Tibial nerve (tissue), 4 donors: ENCODE data around the gene STAC. TPM values are rescaled to one million over a fixed set of nuclear protein-coding genes. Genes with fewer than 3 reads are reported as not detected.

ENCODE experiments used
- DNase-seq, 2 donors: peaks; one replicate each; pipeline ENCODE4 v3.0.0-alpha.2; 2019; ENCODE audit warnings: low spot score in 2 of 2
- H3K27ac ChIP-seq, 4 donors: fragments of 200-600 bp; sonication (generic) in 3 of 4; one replicate each; pipeline ENCODE4 v1.5.1; 2017 to 2019; ENCODE audit warnings: mild to moderate bottlenecking in 1 of 4
- H3K27me3 ChIP-seq, 2 donors: fragments of 200-600 bp; sonication (generic) in 1 of 2; one replicate each; pipeline versions ENCODE4 v1.5.1 to v1.6.0; 2017 to 2019
- H3K36me3 ChIP-seq, 3 donors: fragments of 200-600 bp; sonication (generic); one replicate each; pipeline ENCODE4 v1.5.1; 2018 to 2019
- H3K4me1 ChIP-seq, 4 donors: fragments of 200-600 bp; sonication (generic) in 3 of 4; one replicate each; pipeline ENCODE4 v1.5.1; 2017 to 2019
- H3K4me3 ChIP-seq, 4 donors: fragments of 200-600 bp; sonication (generic) in 3 of 4; one replicate each; pipeline ENCODE4 v1.5.1; 2017 to 2019; ENCODE audit warnings: mild to moderate bottlenecking in 1 of 4, moderate library complexity in 1 of 4
- H3K9me3 ChIP-seq, 4 donors: fragments of 200-600 bp; sonication (generic) in 3 of 4; one replicate each; pipeline ENCODE4 v1.5.1; 2017 to 2019
- EP300 ChIP-seq, 2 donors: sonication (generic); formaldehyde crosslinking; IDR thresholded peaks; one replicate each; pipeline ENCODE4 v1.6.1; 2017; ENCODE audit warnings: antibody characterized with exemption in 2 of 2, mild to moderate bottlenecking in 1 of 2
- POLR2A ChIP-seq, 2 donors: fragments of 450-650 bp; IDR thresholded peaks; one replicate each; pipeline ENCODE4 v1.6.1; 2017; ENCODE audit warnings: antibody characterized with exemption in 2 of 2, mild to moderate bottlenecking in 2 of 2, moderate library complexity in 2 of 2
- WGBS, 2 donors: methylation state at CpG; one replicate each; pipeline ENCODE4 v1.1.5; 2018; 5-methylcytosine and 5-hydroxymethylcytosine counted together
- total RNA-seq, 4 donors: library from RNA; depleted of rRNA; stranded (reverse); fragments of >200 nt; gene quantifications; one replicate each; pipeline ENCODE4 v1.1.0, GENCODE V29; 2016
- TF ChIP-seq, protein P1 (sequence below), 5 experiments: fragments of 200-600 bp in 3 of 5; fragments of 450-650 bp in 2 of 5; sonication (generic) in 3 of 5; IDR thresholded peaks; one replicate each; pipeline ENCODE4 v1.5.1; 2016 to 2019; ENCODE audit warnings: antibody characterized with exemption in 5 of 5, mild to moderate bottlenecking in 3 of 5, moderate library complexity in 2 of 5

Gene STAC
- total RNA-seq, 4 donors from 2014 or later, result 2.4 to 4.2 (median 3.7) TPM

DNA sequence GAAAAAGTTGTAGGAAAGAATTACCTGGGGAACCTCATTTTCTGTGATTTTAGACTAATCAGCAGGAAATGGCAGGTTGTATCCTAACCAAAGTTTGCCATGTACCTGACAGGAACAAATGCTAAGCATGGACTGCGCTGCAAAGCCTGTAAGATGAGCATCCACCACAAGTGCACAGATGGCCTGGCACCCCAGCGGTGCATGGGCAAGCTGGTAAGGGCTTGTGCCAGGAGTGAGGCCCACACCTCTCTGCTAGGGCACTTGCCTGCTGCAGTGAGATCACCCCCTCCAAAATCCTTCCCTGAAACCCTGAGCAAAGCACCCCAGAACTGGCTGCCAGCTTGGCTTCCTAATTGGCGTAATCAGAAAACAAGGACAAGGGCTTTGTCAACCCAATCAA is 102.6 kb downstream of the STAC start:
- Histone ChIP-seq H3K27me3 (no peaks in the 10 kb centered on the region), H3K36me3 (no peaks in the 10 kb centered on the region), H3K4me3 (no peak overlapping the region), H3K9me3 (no peaks in the 10 kb centered on the region), H3K27ac (no peak overlapping the region), H3K4me1 (no peaks in the 10 kb centered on the region)
- no peak for DNase-seq
- 93 to 94% methylated on average over 3 of the region's 3 CpGs for WGBS, 2 donors
- TF ChIP-seq EP300 (IDR thresholded peaks at IDR 0.05) (no peak), POLR2A (IDR thresholded peaks at IDR 0.05) (no peak)
- TF ChIP-seq, protein P1, sequence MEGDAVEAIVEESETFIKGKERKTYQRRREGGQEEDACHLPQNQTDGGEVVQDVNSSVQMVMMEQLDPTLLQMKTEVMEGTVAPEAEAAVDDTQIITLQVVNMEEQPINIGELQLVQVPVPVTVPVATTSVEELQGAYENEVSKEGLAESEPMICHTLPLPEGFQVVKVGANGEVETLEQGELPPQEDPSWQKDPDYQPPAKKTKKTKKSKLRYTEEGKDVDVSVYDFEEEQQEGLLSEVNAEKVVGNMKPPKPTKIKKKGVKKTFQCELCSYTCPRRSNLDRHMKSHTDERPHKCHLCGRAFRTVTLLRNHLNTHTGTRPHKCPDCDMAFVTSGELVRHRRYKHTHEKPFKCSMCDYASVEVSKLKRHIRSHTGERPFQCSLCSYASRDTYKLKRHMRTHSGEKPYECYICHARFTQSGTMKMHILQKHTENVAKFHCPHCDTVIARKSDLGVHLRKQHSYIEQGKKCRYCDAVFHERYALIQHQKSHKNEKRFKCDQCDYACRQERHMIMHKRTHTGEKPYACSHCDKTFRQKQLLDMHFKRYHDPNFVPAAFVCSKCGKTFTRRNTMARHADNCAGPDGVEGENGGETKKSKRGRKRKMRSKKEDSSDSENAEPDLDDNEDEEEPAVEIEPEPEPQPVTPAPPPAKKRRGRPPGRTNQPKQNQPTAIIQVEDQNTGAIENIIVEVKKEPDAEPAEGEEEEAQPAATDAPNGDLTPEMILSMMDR (IDR thresholded peaks at IDR 0.05), result no peak

DNA sequence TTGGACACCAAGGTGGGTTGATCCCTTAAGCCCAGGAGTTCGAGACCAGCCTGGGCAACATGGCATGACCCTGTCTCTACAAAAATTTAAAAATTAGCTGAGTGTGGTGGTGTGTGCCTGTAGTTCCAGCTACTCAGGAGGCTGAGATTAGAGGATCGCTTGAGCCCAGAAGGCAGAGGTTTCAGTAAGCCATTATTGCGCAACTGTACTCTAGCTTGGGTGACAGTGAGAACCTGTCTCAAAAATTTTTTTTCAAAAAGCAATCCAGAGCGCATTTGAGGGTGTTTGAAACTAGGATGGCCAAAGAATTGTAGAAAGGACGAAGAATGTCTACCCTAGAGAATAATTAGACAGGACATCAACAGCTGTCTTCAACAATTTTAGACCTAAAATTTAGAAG is 103.4 kb downstream of the STAC start:
- H3K36me3 ChIP-seq, result no peaks in the 10 kb centered on the region
- 85 to 96% methylated on average over 5 of the region's 5 CpGs for WGBS, 2 donors
- TF ChIP-seq POLR2A (IDR thresholded peaks at IDR 0.05) (no peak), EP300 (IDR thresholded peaks at IDR 0.05) (no peak)
- TF ChIP-seq, protein P1 (IDR thresholded peaks at IDR 0.05), result no peak

DNA sequence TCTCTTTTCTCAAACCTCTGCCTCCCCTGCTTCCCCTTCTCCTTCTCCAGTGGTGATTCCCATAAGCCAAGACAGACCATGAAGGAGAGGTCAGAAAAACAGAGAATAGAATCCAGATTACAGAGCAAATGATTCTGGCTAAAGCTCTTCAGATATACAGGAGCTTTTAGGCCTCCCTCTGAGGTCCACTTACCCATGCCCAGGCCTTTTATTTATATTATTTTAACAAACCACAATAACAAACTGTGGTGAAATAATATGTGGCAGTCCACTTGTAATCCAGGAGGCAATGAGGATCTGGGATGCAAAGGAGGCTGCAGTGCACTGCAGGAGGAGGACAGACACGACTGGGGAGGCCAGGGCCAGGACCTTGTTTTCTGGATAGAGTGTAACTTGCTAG is 104.1 kb downstream of the STAC start:
- no peaks in the 10 kb centered on the region for H3K27me3 ChIP-seq
- WGBS, 2 donors, result 71 to 80% methylated on average over 1 of the region's 1 CpG
- H3K36me3 ChIP-seq, result no peaks in the 10 kb centered on the region
- no peaks in the 10 kb centered on the region for H3K4me1 ChIP-seq
- no peak overlapping the region for H3K4me3 ChIP-seq
- H3K27ac ChIP-seq, result no peak overlapping the region
- no peaks in the 10 kb centered on the region for H3K9me3 ChIP-seq
- TF ChIP-seq POLR2A (IDR thresholded peaks at IDR 0.05) (no peak), EP300 (IDR thresholded peaks at IDR 0.05) (no peak)
- TF ChIP-seq, protein P1 (IDR thresholded peaks at IDR 0.05), result no peak
- no peak for DNase-seq

More for the DNA sequence above, 103.4 kb downstream of the STAC start:
- Histone ChIP-seq H3K4me3 (no peak overlapping the region), H3K27me3 (no peaks in the 10 kb centered on the region), H3K9me3 (no peaks in the 10 kb centered on the region), H3K4me1 (no peaks in the 10 kb centered on the region), H3K27ac (no peak overlapping the region)
- DNase-seq, result no peak

DNA sequence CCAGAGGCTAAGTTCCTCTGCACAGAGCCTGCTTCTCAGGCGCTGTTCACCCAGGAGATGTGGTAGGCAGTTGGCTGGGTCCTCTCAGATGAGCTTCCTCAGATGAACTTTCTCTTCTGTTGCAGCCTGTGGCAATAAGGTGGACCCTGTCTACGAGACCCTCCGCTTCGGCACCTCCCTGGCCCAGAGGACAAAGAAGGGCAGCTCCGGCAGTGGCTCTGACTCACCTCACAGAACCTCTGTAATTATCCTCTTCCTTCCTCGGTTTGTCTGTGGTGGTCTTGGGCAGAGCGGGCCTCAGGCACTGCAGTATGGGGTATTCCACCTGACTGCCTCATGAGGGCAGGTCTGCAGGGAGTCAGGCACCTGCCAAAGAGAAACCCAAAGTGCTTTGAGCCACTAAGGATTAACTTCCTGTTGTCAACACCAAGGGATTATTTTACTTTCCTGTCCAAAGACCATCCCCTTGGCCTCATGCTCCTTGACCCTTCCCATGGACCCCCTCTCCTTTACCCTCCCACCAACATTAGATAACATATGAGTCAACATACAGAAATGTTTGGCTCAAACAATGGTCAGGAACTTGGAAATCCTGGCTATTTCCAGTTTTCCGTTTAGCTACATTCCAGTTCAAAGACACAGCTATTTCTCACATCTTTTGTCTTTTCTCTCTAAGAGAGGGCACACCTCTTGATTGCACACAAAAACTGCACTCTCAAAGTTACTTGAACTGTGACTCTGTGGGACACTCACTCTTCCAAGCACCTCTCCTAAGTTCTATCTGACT is 105.9 kb downstream of the STAC start:
- Histone ChIP-seq H3K27me3 (no peaks in the 10 kb centered on the region), H3K9me3 (no peaks in the 10 kb centered on the region), H3K4me1 (no peaks in the 10 kb centered on the region), H3K27ac (no peak overlapping the region), H3K4me3 (no peak overlapping the region), H3K36me3 (no peaks in the 10 kb centered on the region)
- no peak for DNase-seq
- 85 to 89% methylated on average over 8 of the region's 8 CpGs for WGBS, 2 donors
- TF ChIP-seq EP300 (IDR thresholded peaks at IDR 0.05) (no peak), POLR2A (IDR thresholded peaks at IDR 0.05) (no peak)

DNA sequence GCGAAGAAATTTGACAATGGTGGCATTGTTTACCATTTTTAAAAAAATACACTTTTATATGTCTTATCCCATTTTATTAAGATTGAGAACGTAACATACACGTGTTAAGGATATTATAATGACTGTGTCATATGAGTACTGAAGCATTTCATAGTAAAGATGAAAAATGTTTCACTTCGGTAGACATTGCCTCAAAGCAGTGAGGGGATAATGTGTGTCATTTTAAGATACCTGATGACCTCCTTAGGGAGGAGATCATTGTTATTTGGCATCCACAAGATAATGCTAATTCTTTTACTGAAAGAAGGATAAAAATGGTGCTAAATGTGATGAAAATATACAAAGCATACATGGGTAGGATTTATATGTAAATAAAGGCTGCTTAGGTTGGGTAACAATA is 107.3 kb downstream of the STAC start:
- 67 to 69% methylated on average over 4 of the region's 4 CpGs for WGBS, 2 donors
- H3K4me1 ChIP-seq, result no peaks in the 10 kb centered on the region
- H3K27ac ChIP-seq, result no peak overlapping the region
- DNase-seq, result no peak
- H3K4me3 ChIP-seq, result no peak overlapping the region
- no peaks in the 10 kb centered on the region for H3K9me3 ChIP-seq
- TF ChIP-seq, protein P1 (IDR thresholded peaks at IDR 0.05), result no peak
- H3K36me3 ChIP-seq, result no peaks in the 10 kb centered on the region
- H3K27me3 ChIP-seq, result no peaks in the 10 kb centered on the region
